ENCODE measurements around the gene GLIS1.

Gene GLIS1

DNA sequence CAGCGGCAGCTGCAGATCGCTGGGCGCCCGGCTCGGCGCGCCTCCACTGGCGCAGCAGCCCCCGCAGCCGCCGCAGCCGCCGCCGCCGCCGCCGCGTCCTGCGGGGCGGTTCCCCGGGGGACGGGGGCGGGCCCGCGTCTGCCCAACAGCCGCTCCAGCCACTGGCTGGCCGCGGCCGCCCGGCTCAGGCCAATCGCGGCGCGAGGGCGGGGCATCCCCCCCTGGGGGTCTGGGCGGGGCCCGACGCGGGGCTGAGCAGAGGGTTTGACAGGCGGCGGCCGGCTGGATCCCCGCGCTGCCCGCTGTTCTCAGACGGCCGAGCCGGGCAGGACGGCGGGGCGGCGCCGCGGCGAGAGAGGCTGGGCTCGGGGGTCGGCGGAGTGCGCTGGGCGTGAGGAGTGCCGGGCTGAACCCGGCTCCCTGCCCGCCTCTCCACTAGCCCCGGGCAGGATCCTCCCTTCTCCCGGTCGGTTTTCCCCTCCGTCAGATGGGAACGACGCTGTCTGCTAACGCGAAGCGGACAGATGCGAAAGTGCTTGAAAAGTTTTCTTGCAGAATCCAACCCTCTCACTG, at the start of gene GLIS1:
TSS of gene GLIS1 (minus strand) at position 56 of the 573 bp plus-strand sequence. CDS start 1,100 bp downstream, outside the sequence.
- TF ChIP-seq CTCF (IDR thresholded peaks at IDR 0.05; ENCODE audit: low read depth, low read length, missing control alignments) = no peak

DNA sequence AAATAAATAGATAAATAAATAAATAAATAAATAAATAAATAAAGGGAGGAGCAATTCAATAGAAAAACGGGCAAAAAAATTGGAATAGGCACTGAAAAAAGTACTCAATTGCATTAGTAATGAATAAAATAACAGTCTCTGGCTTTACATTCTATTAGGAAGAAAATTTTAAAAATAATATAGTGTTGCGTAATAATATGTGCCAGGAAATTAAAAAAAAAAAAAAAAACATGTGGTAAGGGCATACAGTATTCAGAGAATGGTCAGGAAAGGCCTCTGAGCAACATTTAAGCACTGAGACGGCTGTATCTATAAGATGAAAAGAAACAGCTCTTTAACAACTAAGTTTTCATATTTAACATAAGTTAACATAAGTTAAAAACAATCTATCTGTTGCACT, 48.7 kb upstream of the GLIS1 start:
- no peak for DNase-seq (ENCODE audit: low read depth)
- H3K4me3 ChIP-seq (ENCODE audit: low read depth, low read length) = no peak overlapping the region
- no peak for TF ChIP-seq CTCF (IDR thresholded peaks at IDR 0.05; ENCODE audit: low read depth, low read length, missing control alignments)

More for the DNA sequence above, at the start of gene GLIS1:
- H3K4me3 ChIP-seq (ENCODE audit: low read depth, low read length) = peak within 1 kb of the TSS; percentile 59
- peak; percentile 10 for DNase-seq (ENCODE audit: low read depth)

DNA sequence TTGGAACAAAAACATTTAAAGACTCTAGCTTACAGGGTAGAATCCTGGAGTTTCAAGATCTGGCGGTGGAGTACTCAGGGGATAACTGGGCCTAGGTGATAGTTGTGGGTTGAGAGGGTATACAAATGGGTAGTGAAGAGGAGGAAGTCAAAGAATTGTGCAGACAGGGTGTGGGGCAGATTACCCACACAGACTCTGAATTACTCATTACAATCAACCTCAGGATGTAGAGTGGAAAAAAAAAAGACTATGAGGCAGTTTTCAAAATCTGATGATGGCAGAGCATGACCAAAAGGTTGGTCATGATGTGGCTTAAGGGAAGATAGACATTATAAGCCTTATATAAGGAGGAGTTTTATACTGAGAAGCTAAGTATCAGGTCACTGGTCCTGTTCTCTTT, 44.1 kb upstream of the GLIS1 start:
- no peak overlapping the region for H3K4me3 ChIP-seq (ENCODE audit: low read depth, low read length)
- no peak for DNase-seq (ENCODE audit: low read depth)
- no peak for TF ChIP-seq CTCF (IDR thresholded peaks at IDR 0.05; ENCODE audit: low read depth, low read length, missing control alignments)

- TF ChIP-seq CTCF (IDR thresholded peaks at IDR 0.05; ENCODE audit: low read depth, low read length, missing control alignments) = no peak
- DNase-seq (ENCODE audit: low read depth) = no peak
- no peak overlapping the region for H3K4me3 ChIP-seq (ENCODE audit: low read depth, low read length)
Measured at GRCh38 chr1:53781654-53782053, 42.7 kb upstream of the GLIS1 start.

- no peak for TF ChIP-seq CTCF (IDR thresholded peaks at IDR 0.05; ENCODE audit: low read depth, low read length, missing control alignments)
- DNase-seq (ENCODE audit: low read depth) = no peak
Measured at GRCh38 chr1:53777272-53777671, 38.3 kb upstream of the GLIS1 start.

GRCh38 chr1:53771648-53772047, 32.7 kb upstream of the GLIS1 start:
- H3K4me3 ChIP-seq (ENCODE audit: low read depth, low read length) = no peak overlapping the region
- DNase-seq (ENCODE audit: low read depth) = no peak
- no peak for TF ChIP-seq CTCF (IDR thresholded peaks at IDR 0.05; ENCODE audit: low read depth, low read length, missing control alignments)

More at GRCh38 chr1:53777272-53777671, 38.3 kb upstream of the GLIS1 start:
- H3K4me3 ChIP-seq (ENCODE audit: low read depth, low read length) = no peak overlapping the region

GRCh38 chr1:53769780-53770179, 30.8 kb upstream of the GLIS1 start:
- no peak for DNase-seq (ENCODE audit: low read depth)
- TF ChIP-seq CTCF (IDR thresholded peaks at IDR 0.05; ENCODE audit: low read depth, low read length, missing control alignments) = no peak

More at GRCh38 chr1:53769780-53770179, 30.8 kb upstream of the GLIS1 start:
- H3K4me3 ChIP-seq (ENCODE audit: low read depth, low read length) = no peak overlapping the region
